PC-9 (cell line): Measurements from ENCODE around the gene SMARCA2. TPM values are rescaled to one million over a fixed set of nuclear protein-coding genes. Genes with fewer than 3 reads are reported as not detected.

Experiments
- BruUV-seq: library from RNA; stranded (reverse); fragments of 400-500 nt; replicated peaks from 2 replicates; lab custom pipeline; 2021; lab: Mats Ljungman, UMichigan
- CTCF ChIA-PET: fragments of 300-600 bp; sonication (Branson Sonifier 250); formaldehyde crosslinking; loops from one replicate; lab custom pipeline; 2022; ENCODE audit warnings: antibody characterized with exemption; lab: Charles Lee
- POLR2A ChIA-PET: fragments of 300-600 bp; sonication (Branson Sonifier 250); formaldehyde crosslinking; loops from one replicate; lab custom pipeline; 2022; ENCODE audit warnings: antibody characterized with exemption; ENCODE audit not compliant: unreplicated experiment; lab: Charles Lee
- DNase-seq, 2 experiments: peaks; one replicate each; pipeline versions ENCODE4 v3.0.0 to v3.0.0-alpha.2; 2015 to 2022; ENCODE audit warnings: mixed read lengths in 1 of 2
- H2AFZ ChIP-seq: fragments of 200-600 bp; sonication (generic); 2 replicates; pipeline ENCODE4 v1.8.1; 2017; ENCODE audit warnings: antibody characterized with exemption
- H3F3A ChIP-seq: fragments of 200-600 bp; sonication (generic); 2 replicates; pipeline ENCODE4 v1.8.1; 2017; ENCODE audit warnings: antibody characterized with exemption, mild to moderate bottlenecking, low read depth; ENCODE audit not compliant: insufficient read depth
- H3K27ac ChIP-seq: fragments of 200-600 bp; sonication (generic); 2 replicates; pipeline ENCODE4 v1.6.1; 2016; ENCODE audit warnings: mixed run types
- H3K27me3 ChIP-seq: fragments of 200-600 bp; sonication (generic); 2 replicates; pipeline ENCODE4 v1.6.1; 2016; ENCODE audit warnings: low read depth, mixed run types; ENCODE audit not compliant: insufficient read depth
- H3K36me3 ChIP-seq: fragments of 200-600 bp; sonication (generic); 2 replicates; pipeline ENCODE4 v1.6.1; 2016; ENCODE audit warnings: low read depth, mixed run types
- H3K4me1 ChIP-seq: fragments of 200-600 bp; sonication (generic); replicated peaks from 2 replicates; pipeline ENCODE4 v1.6.1; 2016; ENCODE audit warnings: mixed run types; ENCODE audit not compliant: insufficient read depth
- H3K4me2 ChIP-seq: fragments of 200-600 bp; sonication (generic); 2 replicates; pipeline ENCODE4 v1.6.1; 2017; ENCODE audit warnings: mixed run types
- H3K4me3 ChIP-seq: fragments of 200-600 bp; sonication (generic); 2 replicates; pipeline ENCODE4 v1.6.1; 2016; ENCODE audit warnings: mixed run types
- H3K79me2 ChIP-seq: fragments of 200-600 bp; sonication (generic); 2 replicates; pipeline ENCODE4 v1.6.1; 2017; ENCODE audit warnings: low read depth, mixed run types
- H3K9me2 ChIP-seq: fragments of 200-600 bp; sonication (generic); 2 replicates; pipeline ENCODE4 v1.8.1; 2017; ENCODE audit warnings: mild to moderate bottlenecking; ENCODE audit not compliant: insufficient read depth
- H3K9me3 ChIP-seq: fragments of 200-600 bp; sonication (generic); 2 replicates; pipeline ENCODE4 v1.8.1; 2016; ENCODE audit warnings: low read depth; ENCODE audit not compliant: insufficient read depth
- H4K20me1 ChIP-seq: fragments of 200-600 bp; sonication (generic); 2 replicates; pipeline ENCODE4 v1.8.1; 2017; ENCODE audit not compliant: insufficient read depth
- EZH2 ChIP-seq: fragments of 200-600 bp; sonication (generic); IDR thresholded peaks from 2 replicates; pipeline ENCODE4 v1.8.0; 2017; ENCODE audit warnings: antibody characterized with exemption, low read depth
- intact Hi-C: fragments of 100-400 bp; cut with micrococcal nuclease; formaldehyde crosslinking; loops from one replicate; pipeline ENCODE4 v1.10.0; 2022; ENCODE audit not compliant: unreplicated experiment
- total RNA-seq: library from RNA; stranded (reverse); gene quantifications from 2 replicates; pipeline ENCODE4 v1.2.3, GENCODE V29; 2021
- TF ChIP-seq, protein P1 (sequence below): fragments of 200-600 bp; sonication (generic); conservative IDR thresholded peaks from 2 replicates; pipeline ENCODE4 v1.6.1; 2017; ENCODE audit warnings: mixed run types, antibody characterized with exemption, mild to moderate bottlenecking, moderate library complexity

The SMARCA2 gene
- total RNA-seq, 1 experiment from 2014 or later, result 29.3 TPM

DNA sequence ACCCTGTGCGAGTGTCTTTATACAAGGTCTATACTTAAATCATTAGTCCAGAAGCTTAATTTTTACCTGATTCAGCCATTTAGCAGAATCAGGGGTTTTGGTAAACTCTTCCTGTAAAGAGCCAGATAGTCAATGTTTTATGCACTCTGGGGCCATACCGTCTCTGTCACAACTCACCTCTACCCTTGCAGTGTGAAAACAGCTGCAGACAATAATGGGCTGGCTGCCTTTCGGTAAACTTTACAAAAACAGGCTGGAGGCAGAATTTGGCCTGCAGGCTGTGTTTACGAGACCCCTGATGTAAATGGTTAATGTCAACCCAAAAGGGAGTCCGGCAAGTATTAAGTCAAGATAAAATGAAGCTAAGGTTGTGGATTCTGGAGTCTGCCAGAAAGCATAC lies 32.8 kb downstream of the SMARCA2 start:
- H3K27ac ChIP-seq, result no peak overlapping the region
- no peak overlapping the region for H2AFZ ChIP-seq
- no peaks in the 10 kb centered on the region for H3K4me1 ChIP-seq
- no peaks in the 10 kb centered on the region for H3K9me2 ChIP-seq
- no peaks in the 10 kb centered on the region for H3K9me3 ChIP-seq
- CTCF ChIA-PET, result no interaction called here
- no peaks in the 10 kb centered on the region for H3K27me3 ChIP-seq
- intact Hi-C loops, result no loop called here
- H3K36me3 ChIP-seq, result no peaks in the 10 kb centered on the region
- no peaks in the 10 kb centered on the region for H3F3A ChIP-seq
- H3K79me2 ChIP-seq, result no peaks in the 10 kb centered on the region
- POLR2A ChIA-PET, result no interaction called here
- TF ChIP-seq, protein P1, sequence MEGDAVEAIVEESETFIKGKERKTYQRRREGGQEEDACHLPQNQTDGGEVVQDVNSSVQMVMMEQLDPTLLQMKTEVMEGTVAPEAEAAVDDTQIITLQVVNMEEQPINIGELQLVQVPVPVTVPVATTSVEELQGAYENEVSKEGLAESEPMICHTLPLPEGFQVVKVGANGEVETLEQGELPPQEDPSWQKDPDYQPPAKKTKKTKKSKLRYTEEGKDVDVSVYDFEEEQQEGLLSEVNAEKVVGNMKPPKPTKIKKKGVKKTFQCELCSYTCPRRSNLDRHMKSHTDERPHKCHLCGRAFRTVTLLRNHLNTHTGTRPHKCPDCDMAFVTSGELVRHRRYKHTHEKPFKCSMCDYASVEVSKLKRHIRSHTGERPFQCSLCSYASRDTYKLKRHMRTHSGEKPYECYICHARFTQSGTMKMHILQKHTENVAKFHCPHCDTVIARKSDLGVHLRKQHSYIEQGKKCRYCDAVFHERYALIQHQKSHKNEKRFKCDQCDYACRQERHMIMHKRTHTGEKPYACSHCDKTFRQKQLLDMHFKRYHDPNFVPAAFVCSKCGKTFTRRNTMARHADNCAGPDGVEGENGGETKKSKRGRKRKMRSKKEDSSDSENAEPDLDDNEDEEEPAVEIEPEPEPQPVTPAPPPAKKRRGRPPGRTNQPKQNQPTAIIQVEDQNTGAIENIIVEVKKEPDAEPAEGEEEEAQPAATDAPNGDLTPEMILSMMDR, result no peak
- TF ChIP-seq EZH2, result no peak
- H3K4me3 ChIP-seq, result no peak overlapping the region
- DNase-seq, result no peak
- BruUV-seq, result no TSS peak
- H3K4me2 ChIP-seq, result no peak overlapping the region
- H4K20me1 ChIP-seq, result no peaks in the 10 kb centered on the region

- Histone ChIP-seq H3K79me2 (no peaks in the 10 kb centered on the region), H3K9me3 (no peaks in the 10 kb centered on the region), H2AFZ (no peak overlapping the region), H3K9me2 (no peaks in the 10 kb centered on the region), H3K4me2 (no peak overlapping the region), H3F3A (no peaks in the 10 kb centered on the region), H4K20me1 (no peaks in the 10 kb centered on the region), H3K4me1 (no peaks in the 10 kb centered on the region), H3K27ac (no peak overlapping the region), H3K4me3 (no peak overlapping the region), H3K27me3 (no peaks in the 10 kb centered on the region), H3K36me3 (no peaks in the 10 kb centered on the region)
- ChIA-PET CTCF (interaction anchor here (0.7 kb wide), 1 partner anchor 132 kb away, joined by 3 read pairs; no protein-coding TSS in a partner anchor), POLR2A (no interaction called here)
- no peak for TF ChIP-seq EZH2
- TF ChIP-seq, protein P1, result no peak
- intact Hi-C loops, result no loop called here
- DNase-seq, result no peak
- no TSS peak for BruUV-seq
Measured at GRCh38 chr9:2050236-2050635, 35.1 kb downstream of the SMARCA2 start.

DNA sequence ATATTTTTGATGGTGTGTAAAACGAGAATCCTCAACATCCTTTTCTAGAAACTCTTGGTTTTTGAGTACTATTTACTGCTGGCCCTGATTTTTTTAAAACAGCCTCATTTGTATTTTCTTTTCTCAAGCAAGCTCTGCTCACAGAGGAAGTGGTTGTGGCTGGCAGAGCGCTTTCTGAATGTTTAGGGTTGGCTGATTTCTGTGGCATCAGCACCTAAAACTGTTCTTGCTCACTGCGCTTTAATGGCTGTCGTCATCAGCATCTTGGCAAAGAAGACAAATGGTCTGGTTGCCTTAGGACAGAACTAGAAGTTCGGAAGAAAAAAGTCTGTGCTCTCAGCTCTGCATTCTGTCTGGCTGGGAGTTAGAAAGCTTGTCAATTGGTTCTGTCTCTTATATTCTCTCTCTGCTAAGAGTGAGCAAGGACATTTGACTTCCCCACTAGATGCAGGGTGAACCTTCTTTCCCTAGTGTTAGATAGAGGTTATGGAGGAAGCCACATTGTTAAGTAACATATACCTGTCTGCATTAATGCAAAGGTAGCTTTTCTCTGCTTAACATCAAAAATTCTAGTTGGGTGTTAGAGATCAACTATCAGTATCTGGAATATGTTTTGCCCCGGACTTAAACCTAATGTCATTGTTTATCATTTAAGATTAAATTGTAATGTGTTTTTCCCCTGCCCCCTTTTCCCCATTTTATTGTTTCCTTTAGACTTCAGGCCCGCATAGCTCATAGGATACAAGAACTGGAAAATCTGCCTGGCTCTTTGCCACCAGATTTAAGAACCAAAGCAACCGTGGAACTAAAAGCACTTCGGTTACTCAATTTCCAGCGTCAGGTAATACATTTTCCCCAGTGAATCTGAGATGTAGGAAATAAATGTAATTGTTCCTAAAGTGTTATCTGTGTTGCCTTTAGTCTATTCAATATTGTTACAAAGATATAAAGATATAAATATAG lies 39.0 kb downstream of the SMARCA2 start:
- Histone ChIP-seq H3K4me3 (no peak overlapping the region), H3K36me3 (no peaks in the 10 kb centered on the region), H3K27me3 (no peaks in the 10 kb centered on the region), H2AFZ (no peak overlapping the region), H3K4me2 (no peak overlapping the region), H3K27ac (no peak overlapping the region), H3F3A (no peaks in the 10 kb centered on the region), H3K4me1 (no peaks in the 10 kb centered on the region), H3K9me3 (no peaks in the 10 kb centered on the region), H3K79me2 (no peaks in the 10 kb centered on the region), H3K9me2 (no peaks in the 10 kb centered on the region), H4K20me1 (no peaks in the 10 kb centered on the region)
- intact Hi-C loops, result no loop called here
- no TSS peak for BruUV-seq
- POLR2A ChIA-PET, result no interaction called here
- CTCF ChIA-PET, result no interaction called here
- DNase-seq, result no peak
- TF ChIP-seq, protein P1, result no peak
- no peak for TF ChIP-seq EZH2
